Measurements from ENCODE around the gene DGKB. TPM values are rescaled to one million over a fixed set of nuclear protein-coding genes. Genes with fewer than 3 reads are reported as not detected.

The DGKB gene
- total and polyA plus RNA-seq, 12 donors: 0.07 to 5.8 (median 1.5) TPM; not detected in 3

DNA sequence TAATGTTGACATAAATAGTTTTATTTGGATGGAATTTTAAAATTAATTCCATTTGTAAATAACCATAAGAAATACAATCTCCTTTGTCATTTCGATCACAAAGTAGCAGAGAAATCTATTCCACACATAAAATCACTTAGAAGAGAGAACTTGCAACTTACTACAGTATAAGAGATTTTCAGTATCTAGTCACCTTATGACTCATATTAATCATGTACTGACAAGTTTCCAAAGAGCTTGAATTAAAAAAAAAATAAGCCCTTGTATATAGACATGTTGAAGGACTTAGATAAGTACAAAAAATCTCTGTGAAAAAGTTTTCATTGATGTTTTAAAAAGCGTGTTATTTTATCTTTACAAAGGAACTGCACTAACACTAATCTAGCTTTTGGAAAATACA is 706.0 kb downstream of the DGKB start:
- intact Hi-C loops (cut with DNase I): no loop called here
- Histone ChIP-seq H3K4me3 (peak overlapping the region in 1 of 4 donors; percentile 20), H3K36me3 (replicated peaks in 1 of 2) (no peaks in the 10 kb centered on the region), H3K4me1 (replicated peaks in 1 of 2) (peaks cover 8 to 22% of the 10 kb centered on the region in 2 donors), H3K9me3 (replicated peaks in 1 of 3) (no peaks in the 10 kb centered on the region), H3K27me3 (no peaks in the 10 kb centered on the region), H3K27ac (peak overlapping the region in 1 of 5 donors; percentile 11)
- no peak for DNase-seq
- 31 to 46% (median 35%) methylated on average over 2 of the region's 2 CpGs for WGBS, 4 donors
- TF ChIP-seq POLR2A (IDR thresholded peaks at IDR 0.05) (no peak), CTCF (IDR thresholded peaks at IDR 0.05) (no peak)

GRCh38 chr7:14195871-14196270 is 706.7 kb downstream of the DGKB start:
- 51 to 60% (median 58%) methylated on average over 4 of the region's 4 CpGs for WGBS, 4 donors
- intact Hi-C loops (cut with DNase I): no loop called here

DNA sequence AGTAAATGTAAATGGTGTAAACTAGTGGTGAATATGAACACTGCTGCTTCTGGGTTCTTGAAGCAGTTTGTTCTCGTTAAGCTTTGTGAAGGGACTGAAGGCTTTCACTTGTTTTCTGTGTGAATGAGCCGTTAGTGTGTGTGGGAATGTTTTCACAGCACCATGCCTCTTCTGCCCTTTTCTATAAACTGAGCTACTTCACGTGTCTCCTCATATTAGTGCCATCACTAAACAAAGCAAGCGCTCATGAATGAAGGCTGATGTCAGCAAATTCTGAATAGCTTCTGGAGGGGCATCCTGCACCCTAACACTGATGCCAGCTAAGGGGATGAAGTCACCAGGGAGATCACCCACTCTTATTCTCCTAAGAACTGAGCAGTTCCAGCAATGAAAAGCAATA is 707.5 kb downstream of the DGKB start:
- H3K27ac ChIP-seq: no peak overlapping the region
- no peaks in the 10 kb centered on the region for H3K36me3 ChIP-seq (replicated peaks in 1 of 2)
- WGBS, 4 donors: 81 to 90% (median 87%) methylated on average over 4 of the region's 4 CpGs
- no peak for DNase-seq
- intact Hi-C loops (cut with DNase I): no loop called here
- no peaks in the 10 kb centered on the region for H3K9me3 ChIP-seq (replicated peaks in 1 of 3)
- TF ChIP-seq CTCF (IDR thresholded peaks at IDR 0.05) (no peak), POLR2A (IDR thresholded peaks at IDR 0.05) (no peak)
- H3K27me3 ChIP-seq: no peaks in the 10 kb centered on the region
- peaks cover 8 to 22% of the 10 kb centered on the region in 2 donors for H3K4me1 ChIP-seq (replicated peaks in 1 of 2)
- no peak overlapping the region for H3K4me3 ChIP-seq

More at GRCh38 chr7:14195871-14196270, 706.7 kb downstream of the DGKB start:
- Histone ChIP-seq H3K4me3 (no peak overlapping the region), H3K36me3 (replicated peaks in 1 of 2) (no peaks in the 10 kb centered on the region), H3K9me3 (replicated peaks in 1 of 3) (no peaks in the 10 kb centered on the region), H3K27me3 (no peaks in the 10 kb centered on the region), H3K27ac (peak overlapping the region in 1 of 5 donors; percentile 11), H3K4me1 (replicated peaks in 1 of 2) (peaks cover 8 to 22% of the 10 kb centered on the region in 2 donors)
- no peak for TF ChIP-seq CTCF (IDR thresholded peaks at IDR 0.05)
- no peak for TF ChIP-seq POLR2A (IDR thresholded peaks at IDR 0.05)
- DNase-seq: no peak

DNA sequence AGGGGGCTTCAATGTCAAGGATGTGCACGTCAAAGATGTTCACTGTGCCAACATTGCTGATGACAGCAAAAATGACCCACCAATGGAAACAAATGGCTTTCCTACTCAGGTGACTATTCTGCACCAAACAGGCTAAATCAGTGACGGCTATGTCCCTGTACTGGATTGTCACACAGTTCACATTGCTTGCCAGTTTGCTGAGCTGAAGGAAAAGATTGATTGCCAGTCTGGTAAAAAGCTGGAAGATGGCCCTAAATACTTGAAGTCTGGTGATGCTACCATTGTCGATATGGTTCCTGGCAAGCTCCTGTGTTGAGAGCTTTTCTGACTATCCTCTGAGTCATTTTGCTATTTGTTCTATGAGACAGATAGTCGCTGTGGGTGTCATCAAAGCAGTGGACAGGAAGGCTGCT is 710.9 kb downstream of the DGKB start:
- intact Hi-C loops (cut with DNase I): no loop called here
- no peaks in the 10 kb centered on the region for H3K36me3 ChIP-seq (replicated peaks in 1 of 2)
- WGBS, 4 donors: 35 to 60% (median 50%) methylated on average over 4 of the region's 4 CpGs

More for the DNA sequence above, 710.9 kb downstream of the DGKB start:
- Histone ChIP-seq H3K9me3 (replicated peaks in 1 of 3) (peaks cover 0 to 3% (median 0%) of the 10 kb centered on the region in 3 donors), H3K4me3 (no peak overlapping the region), H3K4me1 (replicated peaks in 1 of 2) (peaks cover 0 to 13% of the 10 kb centered on the region in 2 donors), H3K27ac (no peak overlapping the region), H3K27me3 (no peaks in the 10 kb centered on the region)
- TF ChIP-seq CTCF (IDR thresholded peaks at IDR 0.05): no peak
- TF ChIP-seq POLR2A (IDR thresholded peaks at IDR 0.05): no peak
- peak; percentile 20 to 76 (median 67) for DNase-seq

All from adrenal gland (tissue), 12 donors.